Femur (tissue), 1 donor: Measurements from ENCODE around the gene TTC28.

Source experiments
- DNase-seq: peaks from one replicate; pipeline ENCODE4 v3.0.0-alpha.2; 2017

Gene TTC28

GRCh38 chr22:27980424-27981148 is 699.1 kb downstream of the TTC28 start:
- no peak for DNase-seq

- DNase-seq, result no peak
These were observed 700.8 kb downstream of the TTC28 start for GRCh38 chr22:27978802-27979201.

GRCh38 chr22:27978317-27978716 is 701.3 kb downstream of the TTC28 start:
- DNase-seq, result no peak

- DNase-seq, result no peak
These were observed 703.1 kb downstream of the TTC28 start for GRCh38 chr22:27976586-27976985.

- DNase-seq, result no peak
These were observed 704.1 kb downstream of the TTC28 start for GRCh38 chr22:27975381-27976013.

- no peak for DNase-seq
These were observed 705.8 kb downstream of the TTC28 start for GRCh38 chr22:27973846-27974245.

- no peak for DNase-seq
These were observed 706.6 kb downstream of the TTC28 start for GRCh38 chr22:27972732-27973698.

GRCh38 chr22:27971926-27972325 is 707.7 kb downstream of the TTC28 start:
- DNase-seq, result no peak

GRCh38 chr22:27970596-27971220 is 708.9 kb downstream of the TTC28 start:
- DNase-seq, result no peak

GRCh38 chr22:27966168-27967064 is 713.2 kb downstream of the TTC28 start:
- no peak for DNase-seq

- DNase-seq, result peak; percentile 49
These were observed 717.2 kb downstream of the TTC28 start for GRCh38 chr22:27962268-27963044.

GRCh38 chr22:27961680-27962079 is 718.0 kb downstream of the TTC28 start:
- no peak for DNase-seq

GRCh38 chr22:27961182-27961581 is 718.5 kb downstream of the TTC28 start:
- no peak for DNase-seq

GRCh38 chr22:27959335-27960090 is 720.1 kb downstream of the TTC28 start:
- DNase-seq, result no peak

GRCh38 chr22:27952779-27953178 is 726.9 kb downstream of the TTC28 start:
- no peak for DNase-seq

- DNase-seq, result no peak
These were observed 727.5 kb downstream of the TTC28 start for GRCh38 chr22:27952091-27952490.

GRCh38 chr22:27949421-27949820 is 730.2 kb downstream of the TTC28 start:
- no peak for DNase-seq

- no peak for DNase-seq
These were observed 731.1 kb downstream of the TTC28 start for GRCh38 chr22:27948569-27948968.

GRCh38 chr22:27947448-27947847 is 732.2 kb downstream of the TTC28 start:
- no peak for DNase-seq

GRCh38 chr22:27941143-27941542 is 738.5 kb downstream of the TTC28 start:
- no peak for DNase-seq
